WERI-Rb-1 (cell line): ENCODE results near the gene HGFAC.

ENCODE experiments used
- DNase-seq: peaks from one replicate; pipeline ENCODE4 v3.0.0-alpha.2; 2020
- H3K27ac ChIP-seq: fragments of 250-450 bp; sonication (Bioruptor Pico); 2 replicates; pipeline ENCODE4 v1.5.1; 2020; ENCODE audit warnings: mild to moderate bottlenecking, moderate library complexity
- H3K27me3 ChIP-seq: fragments of 250-450 bp; sonication (Bioruptor Pico); 2 replicates; pipeline ENCODE4 v1.5.1; 2021; ENCODE audit warnings: mild to moderate bottlenecking, low read depth, moderate library complexity; ENCODE audit not compliant: insufficient read depth, severe bottlenecking
- H3K36me3 ChIP-seq: fragments of 250-450 bp; sonication (Bioruptor Pico); 2 replicates; pipeline ENCODE4 v1.5.1; 2020; ENCODE audit warnings: mild to moderate bottlenecking, moderate library complexity
- H3K4me3 ChIP-seq: 2 replicates; pipeline ENCODE4 v1.5.1; 2011; ENCODE audit warnings: low read depth, mild to moderate bottlenecking, control low read depth, low read length
- H3K9me3 ChIP-seq: fragments of 250-450 bp; sonication (Bioruptor Pico); 2 replicates; pipeline ENCODE4 v1.5.1; 2021; ENCODE audit warnings: mild to moderate bottlenecking, moderate library complexity; ENCODE audit not compliant: severe bottlenecking
- CTCF ChIP-seq: IDR thresholded peaks from 2 replicates; pipeline ENCODE4 v1.5.1; 2011; ENCODE audit warnings: low read depth, mild to moderate bottlenecking, control low read depth, inconsistent platforms, low read length

Gene HGFAC

DNA sequence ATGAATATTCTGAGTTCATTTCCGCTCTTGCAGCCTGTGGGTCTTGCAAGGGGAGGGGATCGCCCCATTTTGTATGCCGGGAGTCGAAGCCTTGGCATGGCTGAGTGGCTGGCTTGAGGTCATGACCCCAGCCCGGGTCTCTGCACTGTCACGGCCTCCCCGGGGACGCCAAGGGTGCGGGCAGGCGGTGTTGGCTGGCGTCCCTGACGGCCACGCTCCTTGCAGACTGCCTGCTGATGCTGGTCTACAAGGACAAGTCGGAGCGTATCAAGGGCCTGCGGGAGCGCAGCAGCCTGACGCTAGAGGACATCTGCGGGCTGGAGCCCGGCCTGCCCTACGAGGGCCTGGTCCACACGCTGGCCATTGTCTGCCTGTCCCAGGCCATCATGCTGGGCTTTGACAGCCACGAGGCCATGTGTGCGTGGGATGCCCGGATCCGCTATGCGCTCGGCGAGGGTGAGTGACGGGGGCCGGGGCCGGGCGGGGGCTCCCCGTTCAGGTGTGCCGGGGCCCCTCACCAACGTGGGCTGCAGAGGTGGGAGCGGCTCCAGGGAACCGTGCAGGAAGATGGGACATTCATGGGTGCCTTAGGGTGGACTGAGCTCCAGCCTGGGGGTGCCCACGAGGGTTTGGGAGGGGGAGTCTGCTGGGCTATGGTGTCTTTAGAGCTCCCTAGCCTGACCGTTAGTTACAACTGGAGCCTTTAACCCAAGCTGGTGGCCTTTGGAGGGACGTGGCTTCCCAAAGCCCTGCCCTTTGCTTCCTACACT, 31.6 kb downstream of the HGFAC start:
- peak; percentile 6 for DNase-seq
- no peaks in the 10 kb centered on the region for H3K36me3 ChIP-seq
- no peak overlapping the region for H3K4me3 ChIP-seq
- H3K9me3 ChIP-seq = no peaks in the 10 kb centered on the region
- no peak overlapping the region for H3K27ac ChIP-seq
- no peaks in the 10 kb centered on the region for H3K27me3 ChIP-seq
- no peak for TF ChIP-seq CTCF

- no peak for TF ChIP-seq CTCF
- Histone ChIP-seq H3K36me3 (no peaks in the 10 kb centered on the region), H3K27me3 (no peaks in the 10 kb centered on the region), H3K9me3 (no peaks in the 10 kb centered on the region), H3K4me3 (no peak overlapping the region), H3K27ac (no peak overlapping the region)
- DNase-seq = no peak
Measured at GRCh38 chr4:3473996-3474765, 32.4 kb downstream of the HGFAC start.

GRCh38 chr4:3475041-3475712, 33.4 kb downstream of the HGFAC start:
- no peaks in the 10 kb centered on the region for H3K9me3 ChIP-seq
- no peaks in the 10 kb centered on the region for H3K36me3 ChIP-seq
- H3K27ac ChIP-seq = no peak overlapping the region
- no peak overlapping the region for H3K4me3 ChIP-seq
- peak; percentile 7 for DNase-seq
- no peak for TF ChIP-seq CTCF
- H3K27me3 ChIP-seq = no peaks in the 10 kb centered on the region

DNA sequence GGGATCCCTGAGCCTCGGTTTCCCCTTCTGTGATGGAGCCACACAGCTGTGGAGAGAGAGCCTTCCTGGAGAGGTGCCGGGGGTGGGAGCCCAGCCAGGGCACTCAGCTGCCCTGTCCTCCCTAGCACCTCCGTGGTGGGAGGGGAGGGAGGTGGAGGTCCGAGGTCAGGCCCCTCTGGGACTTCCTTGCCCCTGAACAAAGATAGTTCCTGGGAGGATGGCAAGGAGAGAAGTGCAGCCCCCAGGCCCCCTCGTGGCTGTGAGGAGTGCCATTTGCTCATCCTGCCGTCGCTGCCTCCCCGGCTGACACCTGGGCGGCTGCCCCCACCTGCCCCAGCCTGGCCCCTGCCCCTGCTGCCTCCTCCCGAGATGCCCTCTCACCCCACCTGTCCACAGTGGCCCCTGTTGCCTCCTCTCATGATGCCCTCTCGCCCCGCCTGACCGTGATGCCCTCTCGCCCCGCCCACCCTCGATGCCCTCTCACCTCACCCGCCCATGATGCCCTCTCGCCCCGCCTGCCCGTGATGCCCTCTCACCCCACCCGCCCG, 34.0 kb downstream of the HGFAC start:
- Histone ChIP-seq H3K27ac (no peak overlapping the region), H3K27me3 (no peaks in the 10 kb centered on the region), H3K4me3 (no peak overlapping the region), H3K9me3 (no peaks in the 10 kb centered on the region), H3K36me3 (no peaks in the 10 kb centered on the region)
- peak; percentile 5 for DNase-seq
- TF ChIP-seq CTCF = no peak

DNA sequence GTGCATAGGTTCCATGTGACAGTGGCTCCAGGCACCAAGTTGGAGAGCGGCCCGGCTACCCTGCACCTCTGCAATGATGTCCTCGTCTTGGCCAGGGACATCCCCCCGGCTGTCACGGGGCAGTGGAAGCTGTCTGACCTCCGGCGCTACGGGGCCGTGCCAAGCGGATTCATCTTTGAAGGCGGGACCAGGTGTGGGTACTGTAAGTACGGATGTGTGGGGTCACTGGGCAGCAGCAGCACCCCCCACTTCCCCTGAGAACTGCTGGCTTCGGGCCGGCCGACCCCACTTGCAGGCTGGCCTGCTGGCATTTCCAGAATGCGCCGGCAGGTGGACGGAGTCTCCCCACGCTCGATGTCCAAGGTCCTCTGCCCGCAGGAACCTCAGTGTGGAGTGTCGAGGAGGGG, 34.6 kb downstream of the HGFAC start:
- Histone ChIP-seq H3K36me3 (no peaks in the 10 kb centered on the region), H3K27ac (no peak overlapping the region), H3K9me3 (no peaks in the 10 kb centered on the region), H3K4me3 (no peak overlapping the region), H3K27me3 (no peaks in the 10 kb centered on the region)
- TF ChIP-seq CTCF = no peak
- DNase-seq = no peak
